GM12878 (cell line): ENCODE data around the gene DDIT4. TPM values are rescaled to one million over a fixed set of nuclear protein-coding genes. Genes with fewer than 3 reads are reported as not detected.
A peak's percentile ranks its signal among the peaks of the same experiment; 100 is the strongest.

Source experiments
- BCL11A ChIP-seq: IDR thresholded peaks from 2 replicates; pipeline ENCODE4 v1.6.1; 2011; ENCODE audit warnings: low read depth, low read length
- DPF2 ChIP-seq: fragments of 450-650 bp; IDR thresholded peaks from 2 replicates; pipeline ENCODE4 v1.6.1; 2017; ENCODE audit warnings: mild to moderate bottlenecking
- EED ChIP-seq: sonication (generic); IDR thresholded peaks from 2 replicates; pipeline ENCODE4 v1.6.1; 2016; ENCODE audit warnings: antibody characterized with exemption, low read depth
- EGR1 ChIP-seq, 2 experiments: IDR thresholded peaks; 1 replicate in 1 of 2; 2 replicates in 1 of 2; pipeline ENCODE4 v1.6.1; 2011 to 2012; ENCODE audit warnings: low read depth in 2 of 2, low read length in 2 of 2, borderline replicate concordance in 1 of 2, mild to moderate bottlenecking in 1 of 2, moderate library complexity in 1 of 2
- FOXM1 ChIP-seq: IDR thresholded peaks from 2 replicates; pipeline ENCODE4 v1.6.1; 2012; ENCODE audit warnings: low read depth, mild to moderate bottlenecking, inconsistent platforms, low read length, moderate library complexity
- IRF4 ChIP-seq: IDR thresholded peaks from 2 replicates; pipeline ENCODE4 v1.6.1; 2011; ENCODE audit warnings: low read depth, low read length
- JUNB ChIP-seq: IDR thresholded peaks from 2 replicates; pipeline ENCODE4 v1.6.1; 2016; ENCODE audit warnings: antibody characterized with exemption, mild to moderate bottlenecking
- MTA2 ChIP-seq: fragments of 450-650 bp; IDR thresholded peaks from 2 replicates; pipeline ENCODE4 v1.6.1; 2016; ENCODE audit warnings: low read depth, mild to moderate bottlenecking, moderate library complexity
- MYB ChIP-seq: fragments of 150-350 bp; IDR thresholded peaks from 2 replicates; pipeline ENCODE4 v1.6.1; 2014; ENCODE audit warnings: mild to moderate bottlenecking, low read depth, low read length, borderline replicate concordance
- NFXL1 ChIP-seq: fragments of 450-650 bp; IDR thresholded peaks from 2 replicates; pipeline ENCODE4 v1.6.1; 2017; ENCODE audit warnings: antibody characterized with exemption, mild to moderate bottlenecking, borderline replicate concordance
- NR2C2 ChIP-seq: IDR thresholded peaks from 2 replicates; pipeline ENCODE4 v1.6.1; 2011; ENCODE audit warnings: borderline replicate concordance, low read depth; ENCODE audit not compliant: control insufficient read depth, insufficient read length
- POU2F2 ChIP-seq: IDR thresholded peaks from 3 replicates; pipeline ENCODE4 v1.6.1; 2011; ENCODE audit warnings: low read depth, mild to moderate bottlenecking, low read length, borderline replicate concordance
- RCOR1 ChIP-seq: conservative IDR thresholded peaks from 2 replicates; pipeline ENCODE4 v1.6.1; 2012; ENCODE audit warnings: low read depth, low read length, improper control_type of control experiment
- STAT1 ChIP-seq: fragments of 450-650 bp; conservative IDR thresholded peaks from 2 replicates; pipeline ENCODE4 v1.6.1; 2014; ENCODE audit warnings: antibody characterized with exemption, mild to moderate bottlenecking
- SUPT20H ChIP-seq: IDR thresholded peaks from 2 replicates; pipeline ENCODE4 v1.6.1; 2011; ENCODE audit warnings: low read depth, mild to moderate bottlenecking, low read length, moderate library complexity, borderline replicate concordance; ENCODE audit not compliant: control insufficient read depth
- TCF3 ChIP-seq: IDR thresholded peaks from 2 replicates; pipeline ENCODE4 v1.6.1; 2012; ENCODE audit warnings: low read depth, mild to moderate bottlenecking, low read length, borderline replicate concordance; ENCODE audit not compliant: insufficient read depth
- WRNIP1 ChIP-seq: IDR thresholded peaks from 2 replicates; pipeline ENCODE4 v1.6.1; 2011; ENCODE audit warnings: low read depth, low read length, improper control_type of control experiment, borderline replicate concordance
- YY1 ChIP-seq: IDR thresholded peaks from 2 replicates; pipeline ENCODE4 v1.6.1; 2011; ENCODE audit warnings: low read depth, mild to moderate bottlenecking, low read length
- ZNF207 ChIP-seq: fragments of 450-650 bp; IDR thresholded peaks from 2 replicates; pipeline ENCODE4 v1.6.1; 2014; ENCODE audit warnings: antibody characterized with exemption, mild to moderate bottlenecking, borderline replicate concordance
- ZNF24 ChIP-seq: fragments of 450-650 bp; IDR thresholded peaks from 2 replicates; pipeline ENCODE4 v1.6.1; 2017; ENCODE audit warnings: antibody characterized with exemption, mild to moderate bottlenecking
- polyA plus RNA-seq, 11 experiments: library from polyadenylated mRNA; depleted of rRNA in 4 of 11; unstranded in 6 of 11; stranded (reverse) in 5 of 11; fragments of >200 nt; fragmentation: Nextera tagmentation in 4 of 11; fragmentation: Illumina TruSeq in 1 of 11; extraction: Ambion mirVana in 4 of 11; extraction: Trizol in 1 of 11; gene quantifications; 1 replicate in 1 of 11; 2 replicates in 10 of 11; pipeline versions ENCODE4 v1.2.1 to v1.2.3, GENCODE V29; 2011 to 2016; ENCODE audit warnings: inconsistent platforms in 2 of 11, missing spikeins in 2 of 11, low read depth in 1 of 11
- total RNA-seq, 4 experiments: library from RNA; depleted of rRNA in 3 of 4; stranded (reverse); fragments of >200 nt in 3 of 4; fragmentation: Illumina TruSeq in 1 of 4; extraction: Trizol in 1 of 4; gene quantifications; 2 replicates each; pipeline versions ENCODE4 v1.2.1 to v1.2.3, GENCODE V29; 2013 to 2021
- TF ChIP-seq, protein P1 (sequence below): fragments of 450-650 bp; IDR thresholded peaks from 2 replicates; pipeline ENCODE4 v1.6.1; 2017; ENCODE audit warnings: mild to moderate bottlenecking, moderate library complexity
- TF ChIP-seq, protein P2 (sequence below): IDR thresholded peaks from 2 replicates; pipeline ENCODE4 v1.6.1; 2012; ENCODE audit warnings: mild to moderate bottlenecking, low read depth, low read length

DDIT4 gene
- total and polyA plus RNA-seq, 10 of the 15 experiments (the other 5 are each of a cell fraction or from before 2014, with no cell fraction given) = 2.1 to 277 (median 183) TPM

DNA sequence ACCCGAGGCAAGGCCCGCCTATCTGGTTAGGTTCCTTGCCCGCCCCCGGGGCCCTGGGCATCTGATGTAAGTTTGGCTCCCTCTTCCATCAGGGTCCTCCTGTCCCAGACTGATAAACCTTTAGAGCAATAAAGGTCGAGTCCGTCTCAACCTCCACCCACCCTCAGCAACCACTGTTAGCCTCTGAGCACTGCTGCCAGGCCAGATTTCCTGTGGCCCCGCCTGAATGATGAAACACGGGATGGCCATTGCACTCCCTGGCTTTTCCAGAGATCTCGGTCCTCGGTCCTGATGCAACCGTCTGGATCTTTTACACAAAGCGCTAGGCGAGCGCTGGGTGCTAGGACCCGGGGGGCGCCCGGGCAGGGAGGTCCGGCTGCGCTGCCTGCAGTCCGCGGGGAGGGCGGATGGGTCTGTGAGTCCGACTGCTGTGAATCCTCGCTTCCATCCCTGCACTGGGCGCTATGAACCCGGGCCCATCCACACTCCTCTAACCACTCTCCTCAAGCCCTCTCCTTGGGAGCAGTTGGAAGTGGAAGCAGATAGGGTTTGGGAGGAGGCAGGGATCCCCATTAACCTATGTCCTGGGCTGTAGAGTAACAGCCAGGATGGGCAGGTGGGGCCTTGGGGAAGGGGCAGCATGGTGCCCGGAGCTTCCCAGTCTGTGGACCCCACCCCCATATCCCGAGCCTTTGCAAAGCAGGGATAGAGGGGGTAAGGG, 875 bp upstream of the DDIT4 start (continued):
- TF ChIP-seq ZNF207 = no peak
- TF ChIP-seq, protein P1, sequence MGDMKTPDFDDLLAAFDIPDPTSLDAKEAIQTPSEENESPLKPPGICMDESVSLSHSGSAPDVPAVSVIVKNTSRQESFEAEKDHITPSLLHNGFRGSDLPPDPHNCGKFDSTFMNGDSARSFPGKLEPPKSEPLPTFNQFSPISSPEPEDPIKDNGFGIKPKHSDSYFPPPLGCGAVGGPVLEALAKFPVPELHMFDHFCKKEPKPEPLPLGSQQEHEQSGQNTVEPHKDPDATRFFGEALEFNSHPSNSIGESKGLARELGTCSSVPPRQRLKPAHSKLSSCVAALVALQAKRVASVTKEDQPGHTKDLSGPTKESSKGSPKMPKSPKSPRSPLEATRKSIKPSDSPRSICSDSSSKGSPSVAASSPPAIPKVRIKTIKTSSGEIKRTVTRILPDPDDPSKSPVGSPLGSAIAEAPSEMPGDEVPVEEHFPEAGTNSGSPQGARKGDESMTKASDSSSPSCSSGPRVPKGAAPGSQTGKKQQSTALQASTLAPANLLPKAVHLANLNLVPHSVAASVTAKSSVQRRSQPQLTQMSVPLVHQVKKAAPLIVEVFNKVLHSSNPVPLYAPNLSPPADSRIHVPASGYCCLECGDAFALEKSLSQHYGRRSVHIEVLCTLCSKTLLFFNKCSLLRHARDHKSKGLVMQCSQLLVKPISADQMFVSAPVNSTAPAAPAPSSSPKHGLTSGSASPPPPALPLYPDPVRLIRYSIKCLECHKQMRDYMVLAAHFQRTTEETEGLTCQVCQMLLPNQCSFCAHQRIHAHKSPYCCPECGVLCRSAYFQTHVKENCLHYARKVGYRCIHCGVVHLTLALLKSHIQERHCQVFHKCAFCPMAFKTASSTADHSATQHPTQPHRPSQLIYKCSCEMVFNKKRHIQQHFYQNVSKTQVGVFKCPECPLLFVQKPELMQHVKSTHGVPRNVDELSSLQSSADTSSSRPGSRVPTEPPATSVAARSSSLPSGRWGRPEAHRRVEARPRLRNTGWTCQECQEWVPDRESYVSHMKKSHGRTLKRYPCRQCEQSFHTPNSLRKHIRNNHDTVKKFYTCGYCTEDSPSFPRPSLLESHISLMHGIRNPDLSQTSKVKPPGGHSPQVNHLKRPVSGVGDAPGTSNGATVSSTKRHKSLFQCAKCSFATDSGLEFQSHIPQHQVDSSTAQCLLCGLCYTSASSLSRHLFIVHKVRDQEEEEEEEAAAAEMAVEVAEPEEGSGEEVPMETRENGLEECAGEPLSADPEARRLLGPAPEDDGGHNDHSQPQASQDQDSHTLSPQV = no peak
- TF ChIP-seq DPF2 = 0 out of 2 replicates have a peak, but pooled peaks have one; percentile 73
- no peak for TF ChIP-seq SUPT20H
- TF ChIP-seq NFXL1 = no peak
- TF ChIP-seq YY1 = peak; percentile 77
- TF ChIP-seq MYB = no peak
- TF ChIP-seq NR2C2 = no peak
- TF ChIP-seq EED = peak; percentile 65; the same call in 1 of the 2 replicates
- peak; percentile 38; the same call in 1 of the 2 replicates for TF ChIP-seq ZNF24
- TF ChIP-seq EGR1 (IDR thresholded peaks at IDR 0.05; ENCODE audit: borderline replicate concordance in 1 of 2, low read depth in 2 of 2, low read length in 2 of 2) = peak in 1 of 2 experiments; percentile 67; a peak in 1 of 3 replicates
- TF ChIP-seq IRF4 = no peak
- no peak; the same call in 1 of the 2 replicates for TF ChIP-seq WRNIP1
- TF ChIP-seq RCOR1 = no peak
- no peak for TF ChIP-seq STAT1
- no peak for TF ChIP-seq JUNB
- TF ChIP-seq, protein P2, sequence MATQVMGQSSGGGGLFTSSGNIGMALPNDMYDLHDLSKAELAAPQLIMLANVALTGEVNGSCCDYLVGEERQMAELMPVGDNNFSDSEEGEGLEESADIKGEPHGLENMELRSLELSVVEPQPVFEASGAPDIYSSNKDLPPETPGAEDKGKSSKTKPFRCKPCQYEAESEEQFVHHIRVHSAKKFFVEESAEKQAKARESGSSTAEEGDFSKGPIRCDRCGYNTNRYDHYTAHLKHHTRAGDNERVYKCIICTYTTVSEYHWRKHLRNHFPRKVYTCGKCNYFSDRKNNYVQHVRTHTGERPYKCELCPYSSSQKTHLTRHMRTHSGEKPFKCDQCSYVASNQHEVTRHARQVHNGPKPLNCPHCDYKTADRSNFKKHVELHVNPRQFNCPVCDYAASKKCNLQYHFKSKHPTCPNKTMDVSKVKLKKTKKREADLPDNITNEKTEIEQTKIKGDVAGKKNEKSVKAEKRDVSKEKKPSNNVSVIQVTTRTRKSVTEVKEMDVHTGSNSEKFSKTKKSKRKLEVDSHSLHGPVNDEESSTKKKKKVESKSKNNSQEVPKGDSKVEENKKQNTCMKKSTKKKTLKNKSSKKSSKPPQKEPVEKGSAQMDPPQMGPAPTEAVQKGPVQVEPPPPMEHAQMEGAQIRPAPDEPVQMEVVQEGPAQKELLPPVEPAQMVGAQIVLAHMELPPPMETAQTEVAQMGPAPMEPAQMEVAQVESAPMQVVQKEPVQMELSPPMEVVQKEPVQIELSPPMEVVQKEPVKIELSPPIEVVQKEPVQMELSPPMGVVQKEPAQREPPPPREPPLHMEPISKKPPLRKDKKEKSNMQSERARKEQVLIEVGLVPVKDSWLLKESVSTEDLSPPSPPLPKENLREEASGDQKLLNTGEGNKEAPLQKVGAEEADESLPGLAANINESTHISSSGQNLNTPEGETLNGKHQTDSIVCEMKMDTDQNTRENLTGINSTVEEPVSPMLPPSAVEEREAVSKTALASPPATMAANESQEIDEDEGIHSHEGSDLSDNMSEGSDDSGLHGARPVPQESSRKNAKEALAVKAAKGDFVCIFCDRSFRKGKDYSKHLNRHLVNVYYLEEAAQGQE = no peak
- 0 out of 3 replicates have a peak, but pooled peaks have one; percentile 20 for TF ChIP-seq POU2F2
- peak; percentile 61; the same call in 1 of the 2 replicates for TF ChIP-seq MTA2
- no peak for TF ChIP-seq BCL11A
- TF ChIP-seq FOXM1 = no peak
- TF ChIP-seq TCF3 = peak; percentile 67; the same call in 1 of the 2 replicates
